Measurements from ENCODE around the gene PRPF6.
"Not testable (repeated sequence)": the region's sequence is repeated elsewhere in the genome, so short reads cannot be mapped to it uniquely, and the experiment has no call there.

Gene PRPF6

GRCh38 chr20:63968928-63969760 lies 11.8 kb upstream of the PRPF6 start:
- no peak for DNase-seq (ENCODE audit: extremely low read depth, low read depth)

GRCh38 chr20:63969838-63970713 lies 10.9 kb upstream of the PRPF6 start, which contains the start of gene ZNF512B:
TSS of gene ZNF512B (minus strand) at chr20:63969930. CDS start at chr20:63967950, 1,980 bp downstream.
- DNase-seq (ENCODE audit: extremely low read depth, low read depth), result no peak
- TF ChIP-seq CTCF (IDR thresholded peaks at IDR 0.05; ENCODE audit: low read depth, low read length), result no peak

More at GRCh38 chr20:63968928-63969760, 11.8 kb upstream of the PRPF6 start:
- no peak for TF ChIP-seq CTCF (IDR thresholded peaks at IDR 0.05; ENCODE audit: low read depth, low read length)

- TF ChIP-seq CTCF (IDR thresholded peaks at IDR 0.05; ENCODE audit: low read depth, low read length), result no peak
- DNase-seq (ENCODE audit: extremely low read depth, low read depth), result no peak
These were observed 10.1 kb upstream of the PRPF6 start for GRCh38 chr20:63970714-63971431.

GRCh38 chr20:63971960-63972311 lies 9.0 kb upstream of the PRPF6 start:
- not testable (repeated sequence) for DNase-seq (ENCODE audit: extremely low read depth, low read depth)

- no peak for TF ChIP-seq CTCF (IDR thresholded peaks at IDR 0.05; ENCODE audit: low read depth, low read length)
- no peak for DNase-seq (ENCODE audit: extremely low read depth, low read depth)
These were observed 8.4 kb upstream of the PRPF6 start for GRCh38 chr20:63972312-63973159.

DNA sequence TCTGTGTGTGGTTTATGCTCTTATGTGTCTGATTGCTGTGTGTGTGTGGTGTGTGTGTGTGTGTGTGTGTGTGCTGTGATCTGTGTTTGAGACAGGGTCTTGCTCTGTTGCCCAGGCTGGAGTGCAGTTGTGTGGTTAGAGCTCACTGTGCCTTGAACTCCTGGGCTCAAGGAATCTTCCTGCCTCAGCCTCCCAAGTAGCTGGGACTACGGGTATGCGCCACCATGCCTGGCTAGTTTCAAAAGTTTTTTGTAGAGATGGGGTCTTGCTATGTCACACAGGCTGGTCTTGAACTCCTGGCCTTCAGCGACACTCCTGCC lies 7.8 kb upstream of the PRPF6 start:
- no peak for TF ChIP-seq CTCF (IDR thresholded peaks at IDR 0.05; ENCODE audit: low read depth, low read length)
- DNase-seq (ENCODE audit: extremely low read depth, low read depth), result no peak
